H1 (cell line): Measurements from ENCODE around the gene RSPH9. TPM values are rescaled to one million over a fixed set of nuclear protein-coding genes. Genes with fewer than 3 reads are reported as not detected.

Experiments used
- BRCA1 ChIP-seq: IDR thresholded peaks from 2 replicates; pipeline ENCODE4 v1.6.1; 2012; ENCODE audit warnings: low read depth, low read length, improper control_type of control experiment
- CEBPB ChIP-seq: IDR thresholded peaks from 2 replicates; pipeline ENCODE4 v1.6.1; 2012; ENCODE audit warnings: low read depth, low read length
- CHD1 ChIP-seq: IDR thresholded peaks from 2 replicates; pipeline ENCODE4 v1.6.1; 2012; ENCODE audit warnings: low read depth, low read length, improper control_type of control experiment
- GABPA ChIP-seq: IDR thresholded peaks from 2 replicates; pipeline ENCODE4 v1.6.1; 2011; ENCODE audit warnings: mild to moderate bottlenecking, low read length, moderate library complexity, borderline replicate concordance; ENCODE audit not compliant: insufficient read depth
- HDAC2 ChIP-seq, 2 experiments: fragments of 300-600 bp in 1 of 2; sonication (generic) in 1 of 2; IDR thresholded peaks; 2 replicates each; pipeline ENCODE4 v1.6.1; 2011 to 2012; ENCODE audit warnings: low read depth in 2 of 2, low read length in 2 of 2, mild to moderate bottlenecking in 2 of 2, moderate library complexity in 2 of 2, borderline replicate concordance in 1 of 2, inconsistent platforms in 1 of 2
- JUN ChIP-seq: IDR thresholded peaks from 2 replicates; pipeline ENCODE4 v1.6.1; 2011; ENCODE audit warnings: low read depth, mild to moderate bottlenecking, improper control_type of control experiment, low read length
- JUND ChIP-seq: IDR thresholded peaks from 2 replicates; pipeline ENCODE4 v1.6.1; 2011; ENCODE audit warnings: mild to moderate bottlenecking, improper control_type of control experiment, low read length
- KDM5A ChIP-seq: fragments of 200-600 bp; IDR thresholded peaks from 2 replicates; pipeline ENCODE4 v1.7.1; 2012; ENCODE audit warnings: mild to moderate bottlenecking, low read length, inconsistent platforms, mixed read lengths
- MAFK ChIP-seq: IDR thresholded peaks from 2 replicates; pipeline ENCODE4 v1.6.1; 2012; ENCODE audit warnings: low read depth, mild to moderate bottlenecking, improper control_type of control experiment, low read length
- RBBP5 ChIP-seq: IDR thresholded peaks from 2 replicates; pipeline ENCODE4 v1.7.1; 2012; ENCODE audit warnings: low read depth, mild to moderate bottlenecking, inconsistent platforms, low read length, moderate library complexity, borderline replicate concordance
- RFX5 ChIP-seq: IDR thresholded peaks from 2 replicates; pipeline ENCODE4 v1.6.1; 2011; ENCODE audit warnings: low read depth, low read length, improper control_type of control experiment, borderline replicate concordance
- RNF2 ChIP-seq: fragments of 200-900, 300-1000 bp; sonication (generic); IDR thresholded peaks from 2 replicates; pipeline ENCODE4 v1.7.1; 2016; ENCODE audit warnings: borderline replicate concordance, low read depth, mild to moderate bottlenecking, antibody characterized with exemption, low read length; ENCODE audit not compliant: poor library complexity, severe bottlenecking; ENCODE audit errors: missing control alignments
- SIX5 ChIP-seq: IDR thresholded peaks from 2 replicates; pipeline ENCODE4 v1.6.1; 2011; ENCODE audit warnings: mild to moderate bottlenecking, low read depth, low read length
- SP2 ChIP-seq: IDR thresholded peaks from 2 replicates; pipeline ENCODE4 v1.6.1; 2012; ENCODE audit warnings: mild to moderate bottlenecking, low read length, inconsistent platforms
- SP4 ChIP-seq: IDR thresholded peaks from 2 replicates; pipeline ENCODE4 v1.6.1; 2012; ENCODE audit warnings: low read length, inconsistent platforms
- SRF ChIP-seq: IDR thresholded peaks from 2 replicates; pipeline ENCODE4 v1.6.1; 2011; ENCODE audit warnings: mild to moderate bottlenecking, low read depth, low read length, moderate library complexity
- TEAD4 ChIP-seq: IDR thresholded peaks from 2 replicates; pipeline ENCODE4 v1.6.1; 2012; ENCODE audit warnings: low read depth, low read length, inconsistent platforms, mixed read lengths
- polyA plus RNA-seq, 7 experiments: library from polyadenylated mRNA; depleted of rRNA in 3 of 7; stranded (reverse) in 5 of 7; unstranded in 2 of 7; fragments of >200 nt in 5 of 7; fragments of 200-250 nt in 2 of 7; gene quantifications; 1 replicate in 5 of 7; 2 replicates in 1 of 7; 4 replicates in 1 of 7; pipeline versions ENCODE4 v1.2.1 to v1.2.3, GENCODE V29; 2011 to 2013; ENCODE audit warnings: missing spikeins in 2 of 7, mixed read lengths in 2 of 7
- total RNA-seq: library from RNA; stranded (reverse); fragmentation: NEBNext Ultra II Directional; extraction: Animal tissue kit (Norgen Biotek cat#: 25700); gene quantifications from 2 replicates; pipeline ENCODE4 v1.2.1, GENCODE V29; 2021
- TF ChIP-seq, protein P1 (sequence below): IDR thresholded peaks from 2 replicates; pipeline ENCODE4 v1.6.1; 2012; ENCODE audit warnings: inconsistent platforms
- TF ChIP-seq, protein P2 (sequence below), 3 experiments: IDR thresholded peaks; 1 replicate in 2 of 3; 2 replicates in 1 of 3; pipeline versions ENCODE4 v1.5.1 to v1.6.1; 2011; ENCODE audit warnings: low read length in 3 of 3, mild to moderate bottlenecking in 3 of 3, inconsistent platforms in 2 of 3, low read depth in 1 of 3, moderate library complexity in 1 of 3; ENCODE audit not compliant: insufficient read depth in 1 of 3; ENCODE audit errors: control extremely low read depth in 1 of 3
- TF ChIP-seq, protein P3 (sequence below): IDR thresholded peaks from 2 replicates; pipeline ENCODE4 v1.6.1; 2011; ENCODE audit warnings: low read length, improper control_type of control experiment

Gene RSPH9
- total and polyA plus RNA-seq, 2 of the 8 experiments (the other 6 are each of a cell fraction or from before 2014, with no cell fraction given), result 0.15 to 0.23 TPM

DNA sequence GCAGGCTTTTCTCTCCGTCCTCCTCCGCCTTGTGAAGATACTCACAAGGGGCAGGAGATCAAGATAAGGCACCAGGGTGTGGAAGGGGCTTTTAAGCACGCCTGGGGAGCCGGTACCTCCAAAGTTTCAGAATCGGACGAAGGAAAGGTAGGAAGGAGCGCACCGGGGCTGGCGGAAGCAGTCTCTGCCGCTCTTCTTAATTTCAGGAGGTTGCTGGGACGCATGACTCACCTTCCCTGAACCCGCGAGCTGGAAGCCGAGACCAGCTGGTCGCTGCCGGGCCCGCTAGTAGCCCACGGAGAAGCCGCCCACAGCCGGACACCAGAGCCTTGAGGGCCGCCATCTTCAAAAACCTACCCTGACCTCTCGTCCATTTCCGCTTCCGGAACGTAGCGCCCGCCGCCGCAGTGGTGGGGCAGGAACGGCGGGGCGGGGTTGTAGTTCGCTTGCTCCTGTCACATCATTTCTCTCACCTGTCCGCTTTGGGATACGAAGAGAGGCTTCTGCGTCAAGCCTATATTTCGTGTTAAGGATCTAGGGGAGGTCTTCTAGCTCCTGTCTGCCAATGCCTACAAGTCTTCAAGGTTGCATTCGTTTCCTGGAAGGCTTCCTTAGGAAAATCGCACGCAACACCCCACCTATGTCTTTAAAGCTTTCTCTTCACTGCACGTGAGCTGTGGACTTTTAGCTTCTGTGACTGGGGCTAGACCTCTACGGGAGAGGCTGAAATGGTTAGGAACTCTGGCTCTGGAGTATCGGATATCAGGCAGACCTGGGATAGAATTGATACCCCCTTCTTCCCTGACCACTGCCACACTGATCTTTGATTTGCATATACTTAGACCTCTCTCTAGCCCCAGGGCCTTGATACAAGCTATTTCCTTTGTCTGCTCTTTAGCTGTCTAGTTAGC is 42.9 kb downstream of the RSPH9 start, which contains the start of gene MRPS18A (continued):
- TF ChIP-seq RBBP5 (no peak), SP4 (no peak), KDM5A (peak; percentile 90), JUN (no peak), BRCA1 (no peak), JUND (no peak), SIX5 (no peak), SRF (no peak), RNF2 (no peak), RFX5 (no peak; the same call in 1 of the 2 replicates), MAFK (no peak), CEBPB (no peak), SP2 (no peak), TEAD4 (no peak), GABPA (peak; percentile 90), HDAC2 (IDR thresholded peaks at IDR 0.05; ENCODE audit: borderline replicate concordance in 1 of 2, low read depth in 2 of 2, low read length in 2 of 2) (peak in 1 of 2 experiments; percentile 48; a peak in 1 of 4 replicates), CHD1 (no peak)
- TF ChIP-seq, protein P1, sequence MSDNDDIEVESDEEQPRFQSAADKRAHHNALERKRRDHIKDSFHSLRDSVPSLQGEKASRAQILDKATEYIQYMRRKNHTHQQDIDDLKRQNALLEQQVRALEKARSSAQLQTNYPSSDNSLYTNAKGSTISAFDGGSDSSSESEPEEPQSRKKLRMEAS, result no peak
- TF ChIP-seq, protein P2, sequence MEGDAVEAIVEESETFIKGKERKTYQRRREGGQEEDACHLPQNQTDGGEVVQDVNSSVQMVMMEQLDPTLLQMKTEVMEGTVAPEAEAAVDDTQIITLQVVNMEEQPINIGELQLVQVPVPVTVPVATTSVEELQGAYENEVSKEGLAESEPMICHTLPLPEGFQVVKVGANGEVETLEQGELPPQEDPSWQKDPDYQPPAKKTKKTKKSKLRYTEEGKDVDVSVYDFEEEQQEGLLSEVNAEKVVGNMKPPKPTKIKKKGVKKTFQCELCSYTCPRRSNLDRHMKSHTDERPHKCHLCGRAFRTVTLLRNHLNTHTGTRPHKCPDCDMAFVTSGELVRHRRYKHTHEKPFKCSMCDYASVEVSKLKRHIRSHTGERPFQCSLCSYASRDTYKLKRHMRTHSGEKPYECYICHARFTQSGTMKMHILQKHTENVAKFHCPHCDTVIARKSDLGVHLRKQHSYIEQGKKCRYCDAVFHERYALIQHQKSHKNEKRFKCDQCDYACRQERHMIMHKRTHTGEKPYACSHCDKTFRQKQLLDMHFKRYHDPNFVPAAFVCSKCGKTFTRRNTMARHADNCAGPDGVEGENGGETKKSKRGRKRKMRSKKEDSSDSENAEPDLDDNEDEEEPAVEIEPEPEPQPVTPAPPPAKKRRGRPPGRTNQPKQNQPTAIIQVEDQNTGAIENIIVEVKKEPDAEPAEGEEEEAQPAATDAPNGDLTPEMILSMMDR (IDR thresholded peaks at IDR 0.05; ENCODE audit: control extremely low read depth in 1 of 3, insufficient read depth in 1 of 3, low read depth in 1 of 3, low read length in 3 of 3), result no peak
- TF ChIP-seq, protein P3, sequence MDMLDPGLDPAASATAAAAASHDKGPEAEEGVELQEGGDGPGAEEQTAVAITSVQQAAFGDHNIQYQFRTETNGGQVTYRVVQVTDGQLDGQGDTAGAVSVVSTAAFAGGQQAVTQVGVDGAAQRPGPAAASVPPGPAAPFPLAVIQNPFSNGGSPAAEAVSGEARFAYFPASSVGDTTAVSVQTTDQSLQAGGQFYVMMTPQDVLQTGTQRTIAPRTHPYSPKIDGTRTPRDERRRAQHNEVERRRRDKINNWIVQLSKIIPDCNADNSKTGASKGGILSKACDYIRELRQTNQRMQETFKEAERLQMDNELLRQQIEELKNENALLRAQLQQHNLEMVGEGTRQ, result no peak
